Astrocyte (in vitro differentiated cells and primary cell): Measurements from ENCODE around the gene GART. TPM values are rescaled to one million over a fixed set of nuclear protein-coding genes. Genes with fewer than 3 reads are reported as not detected.

Experiments
- DNase-seq: peaks from one replicate; pipeline ENCODE4 v3.0.0-alpha.2; 2010; ENCODE audit warnings: low read depth
- FAIRE-seq: peaks from 2 replicates; lab custom pipeline; 2011; peaks lifted over from hg19 to GRCh38; lab: Jason Lieb, UNC
- H2AFZ ChIP-seq: 2 replicates; pipeline ENCODE4 v1.6.0; 2012; ENCODE audit warnings: low read depth, low read length, inconsistent platforms
- H3K27ac ChIP-seq: 2 replicates; pipeline ENCODE4 v1.5.1; 2011; ENCODE audit warnings: low read depth, low read length, inconsistent platforms
- H3K27me3 ChIP-seq: 2 replicates; pipeline ENCODE4 v1.6.0; 2011; ENCODE audit warnings: low read length, inconsistent platforms; ENCODE audit not compliant: insufficient read depth
- H3K36me3 ChIP-seq: 2 replicates; pipeline ENCODE4 v1.5.1; 2011; ENCODE audit warnings: low read length, inconsistent platforms; ENCODE audit not compliant: insufficient read depth
- H3K4me1 ChIP-seq: 2 replicates; pipeline ENCODE4 v1.5.1; 2011; ENCODE audit warnings: low read length, inconsistent platforms; ENCODE audit not compliant: insufficient read depth
- H3K4me2 ChIP-seq: 2 replicates; pipeline ENCODE4 v1.6.0; 2012; ENCODE audit warnings: low read length, inconsistent platforms
- H3K4me3 ChIP-seq: 2 replicates; pipeline ENCODE4 v1.5.1; 2011; ENCODE audit warnings: low read depth, mild to moderate bottlenecking, low read length, inconsistent platforms; ENCODE audit not compliant: insufficient read depth
- H3K79me2 ChIP-seq: 2 replicates; pipeline ENCODE4 v1.6.0; 2012; ENCODE audit warnings: mild to moderate bottlenecking, low read length, inconsistent platforms; ENCODE audit not compliant: insufficient read depth
- H3K9ac ChIP-seq: 2 replicates; pipeline ENCODE4 v1.6.0; 2012; ENCODE audit warnings: mild to moderate bottlenecking, low read length, inconsistent platforms
- H3K9me3 ChIP-seq: 2 replicates; pipeline ENCODE4 v1.5.1; 2012; ENCODE audit warnings: low read depth, mild to moderate bottlenecking, low read length, inconsistent platforms; ENCODE audit not compliant: insufficient read depth
- H4K20me1 ChIP-seq: 2 replicates; pipeline ENCODE4 v1.6.0; 2012; ENCODE audit warnings: low read length, inconsistent platforms; ENCODE audit not compliant: insufficient read depth
- H3K27ac Mint-ChIP-seq: one replicate; pipeline ENCODE4 v1.8.0; 2021; ENCODE audit warnings: mild to moderate bottlenecking, mixed read lengths; ENCODE audit not compliant: unreplicated experiment
- H3K27me3 Mint-ChIP-seq: one replicate; pipeline ENCODE4 v1.8.0; 2021; ENCODE audit warnings: low read depth, mixed read lengths; ENCODE audit not compliant: unreplicated experiment
- H3K36me3 Mint-ChIP-seq: one replicate; pipeline ENCODE4 v1.8.0; 2021; ENCODE audit warnings: low read depth, mixed read lengths; ENCODE audit not compliant: unreplicated experiment
- H3K4me1 Mint-ChIP-seq: one replicate; pipeline ENCODE4 v1.8.0; 2021; ENCODE audit warnings: low read depth, mixed read lengths; ENCODE audit not compliant: unreplicated experiment
- H3K4me3 Mint-ChIP-seq: one replicate; pipeline ENCODE4 v1.8.0; 2021; ENCODE audit warnings: mild to moderate bottlenecking, moderate library complexity, mixed read lengths; ENCODE audit not compliant: unreplicated experiment
- H3K9me3 Mint-ChIP-seq: one replicate; pipeline ENCODE4 v1.8.0; 2021; ENCODE audit warnings: mild to moderate bottlenecking, mixed read lengths; ENCODE audit not compliant: unreplicated experiment
- CTCF ChIP-seq: IDR thresholded peaks from 2 replicates; pipeline ENCODE4 v1.5.1; 2011; ENCODE audit warnings: low read depth, mild to moderate bottlenecking, inconsistent platforms, low read length, moderate library complexity; ENCODE audit not compliant: insufficient read depth
- EZH2 ChIP-seq: IDR thresholded peaks from 2 replicates; pipeline ENCODE4 v1.6.1; 2012; ENCODE audit warnings: mild to moderate bottlenecking, low read length, inconsistent platforms; ENCODE audit not compliant: insufficient read depth
- total RNA-seq: library from RNA; stranded (reverse); gene quantifications from 2 replicates; pipeline ENCODE4 v1.2.1, GENCODE V29; 2021

The GART gene
- total RNA-seq, 1 donor from 2014 or later, result 99.5 TPM

- Histone ChIP-seq H3K27me3 (no peaks in the 10 kb centered on the region), H3K4me1 (peaks cover 3% of the 10 kb centered on the region), H3K4me3 (no peak overlapping the region), H3K27ac (no peak overlapping the region), H3K4me2 (no peak overlapping the region), H3K36me3 (peaks cover 33% of the 10 kb centered on the region), H2AFZ (no peak overlapping the region), H3K9ac (no peak overlapping the region), H3K79me2 (peaks cover 47% of the 10 kb centered on the region), H4K20me1 (no peaks in the 10 kb centered on the region), H3K9me3 (no peaks in the 10 kb centered on the region)
- no peak overlapping the region for H3K4me3 Mint-ChIP-seq
- peaks cover 6% of the 10 kb centered on the region for H3K4me1 Mint-ChIP-seq
- FAIRE-seq (no peak), DNase-seq (no peak)
- H3K27me3 Mint-ChIP-seq, result no peaks in the 10 kb centered on the region
- H3K36me3 Mint-ChIP-seq, result peaks cover 15% of the 10 kb centered on the region
- no peak for TF ChIP-seq CTCF
- TF ChIP-seq EZH2, result no peak
- no peak overlapping the region for H3K27ac Mint-ChIP-seq
- no peaks in the 10 kb centered on the region for H3K9me3 Mint-ChIP-seq
Measured at GRCh38 chr21:33537212-33537611, 4.7 kb downstream of the GART start.

GRCh38 chr21:33531007-33531406, 10.9 kb downstream of the GART start:
- H3K9me3 ChIP-seq, result no peaks in the 10 kb centered on the region
- H3K4me3 Mint-ChIP-seq, result no peak overlapping the region
- H3K4me3 ChIP-seq, result no peak overlapping the region
- H3K9me3 Mint-ChIP-seq, result no peaks in the 10 kb centered on the region
- H3K36me3 ChIP-seq, result peaks cover 61% of the 10 kb centered on the region
- peaks cover 11% of the 10 kb centered on the region for H3K36me3 Mint-ChIP-seq
- H3K4me1 Mint-ChIP-seq, result no peaks in the 10 kb centered on the region
- no peaks in the 10 kb centered on the region for H3K4me1 ChIP-seq
- no peak overlapping the region for H3K27ac Mint-ChIP-seq
- H3K4me2 ChIP-seq, result no peak overlapping the region
- TF ChIP-seq CTCF (no peak), EZH2 (no peak)
- no peaks in the 10 kb centered on the region for H3K79me2 ChIP-seq
- no peak overlapping the region for H3K9ac ChIP-seq
- H2AFZ ChIP-seq, result no peak overlapping the region
- no peaks in the 10 kb centered on the region for H3K27me3 ChIP-seq
- no peaks in the 10 kb centered on the region for H3K27me3 Mint-ChIP-seq
- DNase-seq, result no peak
- no peaks in the 10 kb centered on the region for H4K20me1 ChIP-seq
- H3K27ac ChIP-seq, result no peak overlapping the region
- no peak for FAIRE-seq

GRCh38 chr21:33522953-33523349, 19.0 kb downstream of the GART start:
- H3K9ac ChIP-seq, result no peak overlapping the region
- H3K4me1 ChIP-seq, result no peaks in the 10 kb centered on the region
- no peaks in the 10 kb centered on the region for H3K27me3 Mint-ChIP-seq
- no peak overlapping the region for H3K4me2 ChIP-seq
- H3K4me3 ChIP-seq, result no peak overlapping the region
- no peaks in the 10 kb centered on the region for H4K20me1 ChIP-seq
- no peaks in the 10 kb centered on the region for H3K27me3 ChIP-seq
- TF ChIP-seq CTCF, result no peak
- no peak for DNase-seq
- no peak overlapping the region for H2AFZ ChIP-seq
- no peak overlapping the region for H3K27ac ChIP-seq
- H3K9me3 Mint-ChIP-seq, result no peaks in the 10 kb centered on the region
- peaks cover 38% of the 10 kb centered on the region for H3K36me3 ChIP-seq
- no peak overlapping the region for H3K27ac Mint-ChIP-seq
- H3K4me3 Mint-ChIP-seq, result no peak overlapping the region
- no peaks in the 10 kb centered on the region for H3K79me2 ChIP-seq
- H3K36me3 Mint-ChIP-seq, result peaks cover 7% of the 10 kb centered on the region
- no peaks in the 10 kb centered on the region for H3K4me1 Mint-ChIP-seq
- no peak for FAIRE-seq
- H3K9me3 ChIP-seq, result no peaks in the 10 kb centered on the region
